ENCODE data around the gene PROC. TPM values are rescaled to one million over a fixed set of nuclear protein-coding genes. Genes with fewer than 3 reads are reported as not detected.

PROC gene
- total and polyA plus RNA-seq, 11 donors: not detected

DNA sequence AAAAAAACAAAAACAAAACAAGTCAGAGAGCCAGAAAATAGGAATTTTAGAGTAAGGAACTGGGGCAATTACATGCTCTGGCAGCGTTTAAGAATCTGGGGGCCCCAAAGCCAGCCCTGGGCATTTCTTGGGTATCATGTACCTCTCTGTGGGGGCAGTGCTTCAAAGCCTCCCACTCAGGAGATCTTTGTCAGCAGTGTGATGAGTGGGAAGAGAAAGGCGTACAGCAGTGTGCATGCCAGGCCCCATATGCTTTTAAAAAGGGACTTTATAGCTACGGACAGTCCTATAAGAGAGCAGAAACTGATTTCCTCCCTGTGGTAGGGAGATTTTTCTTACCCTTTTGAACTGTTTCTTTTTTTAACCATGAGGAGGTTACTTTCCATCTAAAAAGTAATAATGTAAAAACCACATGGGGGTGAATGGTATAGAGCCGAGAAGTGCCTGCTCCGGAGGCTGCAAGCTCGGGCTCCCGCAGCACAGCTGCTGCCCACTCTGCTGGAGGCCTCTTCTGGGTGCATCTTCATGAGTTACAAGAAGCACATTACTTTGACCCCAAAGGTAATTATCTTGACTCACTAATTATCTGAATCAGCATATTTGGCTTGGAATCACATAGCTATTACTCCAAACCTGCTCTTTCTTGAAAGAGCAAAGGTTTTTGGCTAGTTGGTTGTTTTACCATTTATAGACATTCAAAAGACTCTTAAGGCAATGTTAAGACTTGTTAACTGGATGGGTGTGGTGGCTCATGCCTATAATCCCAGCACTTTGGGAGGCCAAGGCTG, 46.4 kb downstream of the PROC start:
- DNase-seq (no peak), ATAC-seq (no peak)
- Histone ChIP-seq H3K27me3 (no peaks in the 10 kb centered on the region), H3K4me1 (no peaks in the 10 kb centered on the region), H3K36me3 (peaks cover 0 to 26% (median 14%) of the 10 kb centered on the region in 9 donors), H3K9me3 (no peaks in the 10 kb centered on the region), H3K27ac (no peak overlapping the region), H3K4me3 (no peak overlapping the region)
- WGBS, 4 donors: 95 to 96% (median 95%) methylated on average over 7 of the region's 7 CpGs
- intact Hi-C loops (cut with DNase I): no loop called here
- TF ChIP-seq POLR2A (IDR thresholded peaks at IDR 0.05): no peak
- TF ChIP-seq, protein P1, sequence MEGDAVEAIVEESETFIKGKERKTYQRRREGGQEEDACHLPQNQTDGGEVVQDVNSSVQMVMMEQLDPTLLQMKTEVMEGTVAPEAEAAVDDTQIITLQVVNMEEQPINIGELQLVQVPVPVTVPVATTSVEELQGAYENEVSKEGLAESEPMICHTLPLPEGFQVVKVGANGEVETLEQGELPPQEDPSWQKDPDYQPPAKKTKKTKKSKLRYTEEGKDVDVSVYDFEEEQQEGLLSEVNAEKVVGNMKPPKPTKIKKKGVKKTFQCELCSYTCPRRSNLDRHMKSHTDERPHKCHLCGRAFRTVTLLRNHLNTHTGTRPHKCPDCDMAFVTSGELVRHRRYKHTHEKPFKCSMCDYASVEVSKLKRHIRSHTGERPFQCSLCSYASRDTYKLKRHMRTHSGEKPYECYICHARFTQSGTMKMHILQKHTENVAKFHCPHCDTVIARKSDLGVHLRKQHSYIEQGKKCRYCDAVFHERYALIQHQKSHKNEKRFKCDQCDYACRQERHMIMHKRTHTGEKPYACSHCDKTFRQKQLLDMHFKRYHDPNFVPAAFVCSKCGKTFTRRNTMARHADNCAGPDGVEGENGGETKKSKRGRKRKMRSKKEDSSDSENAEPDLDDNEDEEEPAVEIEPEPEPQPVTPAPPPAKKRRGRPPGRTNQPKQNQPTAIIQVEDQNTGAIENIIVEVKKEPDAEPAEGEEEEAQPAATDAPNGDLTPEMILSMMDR (IDR thresholded peaks at IDR 0.05): no peak

DNA sequence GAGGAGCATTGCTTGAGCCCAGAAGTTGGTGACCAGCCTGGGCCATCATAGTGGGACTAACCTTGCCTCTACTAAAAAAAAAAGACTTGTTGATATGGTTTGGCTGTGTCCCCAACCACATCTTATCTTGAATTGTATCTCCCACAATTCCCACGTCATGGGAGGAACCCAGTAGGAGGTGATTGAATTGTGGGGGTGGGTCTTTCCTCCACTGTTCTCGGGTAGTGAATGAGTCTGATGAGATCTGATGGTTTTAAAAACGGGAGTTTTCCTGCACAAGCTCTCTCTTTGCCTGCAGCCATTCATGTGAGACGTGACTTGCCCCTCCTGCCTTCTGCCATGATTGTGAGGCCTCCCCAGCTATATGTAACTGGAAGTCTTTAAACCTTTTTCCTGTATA, 47.0 kb downstream of the PROC start:
- no peaks in the 10 kb centered on the region for H3K9me3 ChIP-seq
- DNase-seq (no peak), ATAC-seq (no peak)
- H3K36me3 ChIP-seq: peaks cover 0 to 27% (median 14%) of the 10 kb centered on the region in 9 donors
- no peak overlapping the region for H3K4me3 ChIP-seq
- no peak for TF ChIP-seq POLR2A (IDR thresholded peaks at IDR 0.05)
- TF ChIP-seq, protein P1 (IDR thresholded peaks at IDR 0.05): no peak
- no peak overlapping the region for H3K27ac ChIP-seq
- no peaks in the 10 kb centered on the region for H3K4me1 ChIP-seq
- intact Hi-C loops (cut with DNase I): no loop called here
- 72 to 78% (median 75%) methylated on average over 4 of the region's 4 CpGs for WGBS, 4 donors
- no peaks in the 10 kb centered on the region for H3K27me3 ChIP-seq

DNA sequence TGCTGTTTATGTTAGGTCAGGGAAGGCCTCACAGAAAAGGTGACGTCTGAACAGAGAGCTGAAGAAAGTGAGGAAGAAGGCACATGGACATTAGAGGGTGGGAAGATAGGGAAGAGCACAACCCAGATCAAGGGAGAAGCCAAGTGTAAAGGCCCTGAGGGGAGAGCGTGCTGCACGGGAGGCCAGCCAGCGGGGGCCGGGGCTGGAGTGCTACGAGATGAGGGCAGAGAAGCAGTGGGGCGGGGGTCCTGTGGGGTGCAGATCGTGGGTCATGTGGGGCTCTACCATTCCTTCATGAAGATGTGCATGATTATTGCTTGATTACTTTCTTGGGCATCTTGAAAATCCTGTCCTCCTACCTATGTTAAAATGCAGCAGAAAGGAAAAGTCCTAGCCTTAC, 50.8 kb downstream of the PROC start:
- H3K27ac ChIP-seq: no peak overlapping the region
- peaks cover 0 to 27% (median 14%) of the 10 kb centered on the region in 9 donors for H3K36me3 ChIP-seq
- H3K4me3 ChIP-seq: no peak overlapping the region
- ATAC-seq (no peak), DNase-seq (no peak)
- WGBS, 4 donors: 83 to 87% (median 85%) methylated on average over 8 of the region's 8 CpGs
- H3K4me1 ChIP-seq: no peaks in the 10 kb centered on the region
- H3K9me3 ChIP-seq: no peaks in the 10 kb centered on the region
- intact Hi-C loops (cut with DNase I): no loop called here
- TF ChIP-seq, protein P1 (IDR thresholded peaks at IDR 0.05): no peak
- TF ChIP-seq POLR2A (IDR thresholded peaks at IDR 0.05): no peak
- H3K27me3 ChIP-seq: no peaks in the 10 kb centered on the region

DNA sequence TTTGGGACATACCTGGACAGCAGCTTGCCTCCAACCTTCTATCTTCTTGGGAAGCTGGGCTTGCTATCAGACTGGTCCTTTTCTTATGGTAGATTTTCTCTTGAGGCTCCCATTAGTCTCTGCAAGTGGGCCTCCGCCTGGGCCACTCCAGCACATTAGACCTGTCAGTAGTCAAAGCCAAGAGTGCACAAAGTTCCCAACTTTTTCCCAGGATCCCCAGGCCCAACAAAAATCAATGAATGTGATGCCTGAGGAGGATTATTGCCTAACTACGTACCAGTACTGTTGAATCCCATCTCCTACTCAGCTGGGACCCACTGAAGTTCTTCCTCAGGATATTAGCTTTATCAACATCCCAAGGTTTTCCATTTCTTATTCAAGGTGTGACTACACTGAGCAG, 51.7 kb downstream of the PROC start:
- TF ChIP-seq, protein P1 (IDR thresholded peaks at IDR 0.05): no peak
- TF ChIP-seq POLR2A (IDR thresholded peaks at IDR 0.05): no peak
- no peaks in the 10 kb centered on the region for H3K27me3 ChIP-seq

More for the DNA sequence above, 51.7 kb downstream of the PROC start:
- Histone ChIP-seq H3K4me3 (no peak overlapping the region), H3K36me3 (peaks cover 0 to 27% (median 14%) of the 10 kb centered on the region in 9 donors), H3K27ac (no peak overlapping the region), H3K4me1 (no peaks in the 10 kb centered on the region), H3K9me3 (no peaks in the 10 kb centered on the region)
- intact Hi-C loops (cut with DNase I): loop anchor here in 2 of 10 donors (5.0 to 10.0 kb wide), 2 partner anchors 53 to 55 kb away; partner anchors contain the start of gene PROC (in 2 of the 2)
- no peak for ATAC-seq
- no peak for DNase-seq
- WGBS, 4 donors: 97 to 99% (median 98%) methylated on average over 2 of the region's 2 CpGs

Data from heart left ventricle (tissue), 16 donors.